ENCODE results near the gene UBA6.

DNA sequence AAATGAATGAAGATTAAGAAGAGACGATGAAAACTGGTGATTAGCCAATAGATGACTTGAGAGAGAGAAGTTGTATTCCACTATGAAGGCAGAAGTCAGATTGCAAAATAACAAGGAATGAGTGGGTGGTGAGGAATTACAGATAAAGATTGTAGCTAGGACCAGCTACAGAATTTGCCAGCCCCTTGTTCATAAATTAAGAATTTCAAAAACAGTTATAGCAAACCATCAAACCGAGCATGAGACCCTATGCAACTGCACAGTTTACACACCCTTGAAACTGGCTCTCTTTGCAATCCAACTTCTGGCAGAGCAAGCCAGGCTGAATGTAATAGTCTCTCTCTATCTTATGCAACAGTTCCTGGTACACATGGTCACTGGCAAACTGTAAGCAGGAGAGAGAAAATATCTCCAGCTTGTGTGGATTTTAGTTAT lies 107.2 kb downstream of the UBA6 start:
- TF ChIP-seq, protein P1, sequence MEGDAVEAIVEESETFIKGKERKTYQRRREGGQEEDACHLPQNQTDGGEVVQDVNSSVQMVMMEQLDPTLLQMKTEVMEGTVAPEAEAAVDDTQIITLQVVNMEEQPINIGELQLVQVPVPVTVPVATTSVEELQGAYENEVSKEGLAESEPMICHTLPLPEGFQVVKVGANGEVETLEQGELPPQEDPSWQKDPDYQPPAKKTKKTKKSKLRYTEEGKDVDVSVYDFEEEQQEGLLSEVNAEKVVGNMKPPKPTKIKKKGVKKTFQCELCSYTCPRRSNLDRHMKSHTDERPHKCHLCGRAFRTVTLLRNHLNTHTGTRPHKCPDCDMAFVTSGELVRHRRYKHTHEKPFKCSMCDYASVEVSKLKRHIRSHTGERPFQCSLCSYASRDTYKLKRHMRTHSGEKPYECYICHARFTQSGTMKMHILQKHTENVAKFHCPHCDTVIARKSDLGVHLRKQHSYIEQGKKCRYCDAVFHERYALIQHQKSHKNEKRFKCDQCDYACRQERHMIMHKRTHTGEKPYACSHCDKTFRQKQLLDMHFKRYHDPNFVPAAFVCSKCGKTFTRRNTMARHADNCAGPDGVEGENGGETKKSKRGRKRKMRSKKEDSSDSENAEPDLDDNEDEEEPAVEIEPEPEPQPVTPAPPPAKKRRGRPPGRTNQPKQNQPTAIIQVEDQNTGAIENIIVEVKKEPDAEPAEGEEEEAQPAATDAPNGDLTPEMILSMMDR (conservative IDR thresholded peaks at IDR 0.05; ENCODE audit: low read depth, low read length), result no peak
- TF ChIP-seq CHD1 (IDR thresholded peaks at IDR 0.05; ENCODE audit: low read depth, low read length), result no peak
- no peak for TF ChIP-seq RFX5 (IDR thresholded peaks at IDR 0.05; ENCODE audit: low read depth, low read length)
- no peak for TF ChIP-seq POLR2A (IDR thresholded peaks at IDR 0.05; ENCODE audit: low read depth, low read length)
- no peak for TF ChIP-seq MAFK (IDR thresholded peaks at IDR 0.05; ENCODE audit: low read depth, low read length)
